GM19324 (cell line): ENCODE data around the gene CLIC4.
"Not testable (repeated sequence)": the region's sequence is repeated elsewhere in the genome, so short reads cannot be mapped to it uniquely, and the experiment has no call there.

Experiments
- ATAC-seq: cut with Tn5 transposase; IDR thresholded peaks from one replicate; pipeline ENCODE4 v1.9.1; 2021; ENCODE audit warnings: mild to moderate bottlenecking, moderate library complexity; ENCODE audit not compliant: unreplicated experiment, low FRiP score

Gene CLIC4

DNA sequence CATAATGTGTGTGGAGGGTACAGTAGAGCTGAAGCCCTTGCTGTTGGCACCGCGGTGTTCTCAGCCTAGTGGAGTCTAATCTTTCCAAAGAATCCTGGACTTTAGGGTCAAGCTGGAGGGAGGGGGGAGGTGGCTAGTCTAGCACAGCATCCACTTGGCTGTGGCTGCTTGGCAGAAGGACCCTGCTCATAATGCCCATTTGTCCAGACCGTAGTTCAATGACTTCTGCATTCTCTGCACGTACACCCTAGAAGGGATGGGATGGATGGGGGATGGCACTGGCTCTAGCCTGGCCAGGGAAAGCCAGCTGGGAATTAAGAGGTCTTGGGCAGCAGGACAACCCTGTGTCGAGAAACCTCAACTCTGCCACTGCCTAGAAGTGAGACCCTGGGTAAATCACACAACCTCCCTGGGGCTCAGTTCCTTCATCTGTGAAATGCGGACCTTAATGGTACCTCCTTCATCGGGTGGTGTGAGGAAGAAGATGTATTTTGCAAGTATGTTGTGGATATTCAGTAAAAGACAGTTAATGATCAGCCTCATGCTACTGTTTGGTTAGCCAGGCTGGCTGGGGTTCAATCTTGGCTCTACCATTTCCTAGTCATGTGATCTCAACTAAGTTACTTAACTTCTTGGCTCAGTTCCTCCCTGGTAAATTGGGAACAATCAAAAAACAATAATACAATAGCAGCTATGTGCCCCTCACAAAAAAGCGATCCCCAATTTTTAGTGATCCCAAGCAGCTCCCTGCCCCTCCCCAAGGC, 27.2 kb upstream of the CLIC4 start:
- ATAC-seq = no peak

DNA sequence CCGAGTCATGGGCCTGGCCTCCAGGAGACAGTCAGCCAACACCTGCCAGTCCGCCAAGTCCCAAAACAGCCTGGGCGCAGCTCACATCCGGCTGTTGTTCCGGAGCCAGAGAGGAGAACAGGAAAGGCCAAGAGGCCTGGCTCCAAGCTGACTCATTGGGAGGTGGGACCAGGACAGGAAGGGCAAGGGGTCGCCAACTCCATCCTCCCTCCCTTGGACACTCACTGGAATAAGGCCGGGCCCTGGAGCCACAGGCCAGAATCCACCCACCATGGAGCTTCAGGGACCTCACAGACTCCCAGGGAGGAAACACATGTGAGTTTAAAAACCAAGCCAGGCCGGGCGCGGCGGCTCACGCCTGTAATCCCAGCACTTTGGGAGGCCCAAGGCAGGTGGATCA, 25.1 kb upstream of the CLIC4 start:
- no peak for ATAC-seq

DNA sequence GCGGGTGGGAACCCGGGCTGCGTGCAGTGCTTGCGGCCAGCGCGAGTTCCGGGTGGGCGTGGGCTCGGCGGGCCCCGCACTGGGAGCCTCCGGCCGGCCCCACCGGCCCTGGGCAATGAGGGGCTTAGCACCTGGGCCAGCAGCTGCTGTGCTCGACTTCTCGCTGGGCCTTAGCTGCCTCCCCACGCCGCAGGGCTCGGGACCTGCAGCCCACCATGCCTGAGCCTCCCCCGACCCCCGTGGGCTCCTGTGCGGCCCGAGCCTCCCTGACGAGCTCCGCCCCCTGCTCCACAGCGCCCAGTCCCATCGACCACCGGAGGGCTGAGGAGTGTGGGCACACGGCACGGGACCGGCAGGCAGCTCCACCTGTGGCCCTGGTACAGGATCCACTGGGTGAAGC, 23.7 kb upstream of the CLIC4 start:
- no peak for ATAC-seq

DNA sequence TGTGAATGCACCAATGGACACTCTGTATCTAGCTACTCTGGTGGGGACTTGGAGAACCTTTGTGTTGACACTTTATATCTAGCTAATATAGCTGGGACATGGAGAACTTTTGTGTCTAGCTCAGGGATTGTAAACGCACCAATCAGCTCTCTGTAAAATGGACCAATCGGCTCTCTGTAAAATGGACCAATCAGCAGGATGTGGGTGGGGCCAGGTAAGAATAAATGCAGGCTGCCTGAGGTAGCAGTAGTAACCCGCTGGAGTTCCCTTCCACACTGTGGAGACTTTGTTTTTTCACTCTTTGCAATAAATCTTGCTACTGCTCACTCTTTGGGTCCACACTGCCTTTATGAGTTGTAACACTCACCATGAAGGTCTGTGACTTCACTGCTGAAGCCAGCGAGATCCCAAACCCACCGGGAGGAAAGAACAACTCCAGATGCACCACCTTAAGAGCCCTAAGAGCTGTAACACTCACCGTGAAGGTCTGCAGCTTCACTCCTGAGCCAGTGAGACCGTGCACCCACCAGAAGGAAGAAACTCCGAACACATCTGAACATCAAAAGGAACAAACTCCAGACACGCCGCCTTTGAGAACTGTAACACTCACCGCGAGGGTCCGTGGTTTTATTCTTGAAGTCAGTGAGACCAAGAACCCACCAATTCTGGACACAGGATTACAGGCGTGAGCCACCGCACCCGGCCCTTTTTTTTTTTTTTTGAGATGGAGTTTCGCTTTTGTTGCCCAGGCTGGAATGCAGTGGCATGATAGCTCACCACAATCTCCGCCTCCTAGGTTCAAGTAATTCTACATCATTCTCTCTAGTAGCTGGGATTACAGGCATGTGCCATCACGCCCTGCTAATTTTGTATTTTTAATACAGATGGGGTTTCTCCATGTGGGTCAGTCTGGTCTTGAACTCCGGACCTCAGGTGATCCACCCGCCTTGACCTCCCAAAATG, 22.9 kb upstream of the CLIC4 start:
- ATAC-seq = not testable (repeated sequence)

DNA sequence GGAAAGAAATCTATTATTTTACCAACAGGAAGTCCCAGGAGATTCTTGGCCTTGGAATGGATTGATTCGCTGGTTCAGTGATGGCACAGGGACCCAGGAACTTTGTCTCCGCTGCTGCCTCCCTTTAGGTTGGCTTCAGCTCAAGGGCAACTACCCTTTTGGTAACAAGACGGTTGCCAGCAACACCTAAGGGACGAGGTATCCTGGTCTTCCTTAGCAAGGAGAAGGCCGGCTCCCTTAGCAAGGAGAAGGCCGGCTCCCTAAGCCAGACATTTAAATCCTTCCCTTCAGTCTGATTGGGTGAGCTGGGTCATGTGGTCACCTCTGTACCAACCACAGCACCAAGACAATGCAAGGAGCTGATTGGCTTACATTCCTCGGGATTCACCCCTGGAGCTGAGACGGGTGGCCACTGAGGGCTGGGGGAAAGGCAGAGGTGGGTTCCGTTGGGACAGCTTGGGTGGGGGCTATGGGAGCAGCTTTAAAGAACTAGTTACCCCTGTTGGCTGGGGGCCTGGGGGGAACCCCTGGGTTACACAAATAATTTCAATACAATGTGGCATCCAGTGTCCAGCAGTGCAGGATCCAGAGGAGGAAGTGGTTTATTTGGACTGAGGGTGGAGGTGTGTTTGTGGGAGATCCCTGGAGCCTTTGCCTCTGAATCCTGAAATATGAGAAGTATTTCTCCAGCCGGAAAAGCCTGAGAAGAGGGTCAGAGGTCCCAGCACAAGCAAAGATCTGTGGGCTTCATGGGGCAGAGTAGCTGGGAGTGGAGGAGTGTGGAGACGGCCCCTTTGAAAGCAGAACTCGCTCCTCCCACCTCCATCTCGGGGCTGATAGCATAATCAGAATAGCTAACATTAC, 20.7 kb upstream of the CLIC4 start:
- no peak for ATAC-seq

DNA sequence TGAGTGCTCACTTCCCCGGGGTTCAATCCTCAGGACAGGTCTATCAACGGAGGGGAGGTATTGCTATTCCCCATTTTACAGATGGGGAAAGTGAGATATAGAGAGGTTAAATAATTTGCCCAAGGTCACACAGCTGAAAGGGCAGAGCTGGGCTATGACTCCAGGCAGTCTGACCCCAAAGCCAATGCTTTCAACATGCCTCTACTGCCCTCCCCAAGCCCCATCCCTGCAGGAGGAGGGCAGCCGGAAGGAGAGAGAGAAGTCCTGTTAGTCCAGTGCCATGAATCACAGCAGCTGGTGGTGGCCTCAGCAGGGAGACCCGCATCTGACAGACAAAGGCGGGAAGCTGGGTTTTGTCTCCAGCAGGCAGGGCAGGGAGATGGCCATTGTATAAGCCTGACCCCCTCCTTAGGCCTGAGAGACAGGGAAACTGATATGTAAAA, 20.0 kb upstream of the CLIC4 start:
- ATAC-seq = no peak

DNA sequence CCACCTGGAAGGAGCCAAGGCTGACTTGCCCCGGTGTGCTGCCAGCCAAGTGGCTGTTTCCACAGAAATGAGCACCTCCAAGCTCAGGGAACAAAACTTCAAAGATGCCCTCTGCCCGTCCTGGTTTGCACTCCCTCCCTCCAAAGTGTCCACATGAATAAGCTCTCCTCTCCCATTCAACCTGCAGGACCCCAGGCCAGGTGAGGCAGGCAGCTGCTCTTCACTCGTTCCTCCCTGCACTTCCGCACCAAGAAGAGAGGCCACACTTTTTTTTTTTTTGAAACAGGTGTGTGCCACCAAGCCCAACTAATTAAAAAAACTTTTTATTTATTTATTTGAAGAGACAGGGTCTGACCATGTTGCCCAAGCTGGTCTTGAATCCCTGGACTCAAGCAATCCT, 18.5 kb upstream of the CLIC4 start:
- no peak for ATAC-seq

DNA sequence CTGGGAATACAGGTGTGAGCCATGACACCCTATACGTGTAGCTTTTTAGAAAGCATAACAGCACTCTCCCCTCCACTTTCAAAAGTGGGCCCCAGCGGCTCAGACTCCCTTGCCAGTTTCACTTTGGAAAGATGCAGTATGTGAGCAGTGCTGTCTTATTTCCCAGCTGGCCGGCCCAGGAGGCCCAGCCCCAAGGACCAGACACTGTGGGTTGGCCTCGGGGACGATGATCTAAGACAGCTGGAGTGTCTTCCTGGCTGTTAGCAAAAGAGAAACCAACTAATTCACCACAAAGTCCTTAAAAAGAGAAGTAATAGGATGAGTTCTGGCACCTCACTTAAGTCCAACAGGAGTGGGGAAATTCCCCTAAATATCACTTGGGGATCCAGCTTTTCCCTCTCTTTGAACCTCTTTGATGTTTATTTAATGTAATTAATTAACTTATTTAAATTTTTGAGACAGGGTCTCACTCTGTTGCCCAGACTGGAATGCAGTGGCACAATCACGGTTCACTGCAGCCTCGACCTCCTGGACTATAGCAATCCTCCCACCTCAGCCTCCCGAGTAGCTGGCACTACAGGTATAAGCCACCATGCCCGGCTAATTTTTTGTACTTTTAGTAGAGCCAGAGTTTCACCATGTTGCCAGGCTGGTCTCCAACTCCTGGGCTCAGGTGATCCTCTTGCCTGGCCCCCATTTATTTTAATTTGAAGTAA, 17.6 kb upstream of the CLIC4 start:
- no peak for ATAC-seq

DNA sequence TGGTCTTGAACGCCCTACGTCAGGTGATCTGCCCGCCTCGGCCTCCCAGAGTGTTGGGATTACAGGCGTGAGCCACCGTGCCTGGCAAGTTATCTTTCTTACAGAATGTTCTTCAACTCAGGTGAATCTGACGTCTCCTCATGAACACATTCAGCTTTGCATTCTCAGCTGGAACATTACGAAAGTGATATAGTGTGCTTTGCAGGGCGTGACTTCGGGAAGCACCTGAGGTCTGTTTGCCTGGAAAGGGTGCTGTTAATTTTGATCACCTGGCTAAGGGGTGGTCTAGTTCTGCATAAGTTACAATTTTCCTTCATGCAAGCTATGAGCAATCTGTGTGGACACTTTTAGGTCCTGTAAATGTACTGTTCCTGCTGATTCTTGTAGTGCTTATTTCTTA, 16.3 kb upstream of the CLIC4 start:
- ATAC-seq = no peak

DNA sequence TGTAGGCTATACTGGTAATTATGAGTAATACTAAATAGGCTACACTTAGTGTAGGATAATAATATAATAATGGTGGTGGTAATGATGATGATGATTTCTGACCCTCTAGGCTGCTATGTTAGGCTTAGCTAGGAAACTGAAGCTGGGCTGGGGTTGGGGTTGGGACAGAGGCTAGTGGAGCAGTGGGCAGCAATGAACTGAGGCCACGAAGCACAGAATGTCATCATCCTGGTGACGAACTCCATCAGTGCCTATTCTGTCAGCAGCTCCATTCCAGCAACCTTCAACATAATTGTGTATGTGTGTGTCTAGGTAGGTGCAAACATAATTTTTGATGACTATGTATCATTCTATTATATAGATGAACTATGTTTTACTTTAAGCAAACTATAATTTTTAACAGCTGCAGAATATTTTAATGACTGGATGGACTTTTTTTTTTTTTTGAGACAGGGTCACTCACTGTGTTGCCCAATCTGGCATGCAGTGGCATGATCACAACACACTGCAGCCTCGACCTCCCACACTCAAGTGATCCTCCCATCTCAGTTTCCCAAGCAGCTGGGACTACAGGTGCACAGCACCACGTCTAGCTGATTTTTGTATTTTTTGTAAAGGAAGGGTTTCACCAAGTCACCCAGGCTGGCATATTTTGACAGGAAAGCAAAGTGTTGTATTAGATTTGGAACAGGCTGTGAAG, 12.9 kb upstream of the CLIC4 start:
- no peak for ATAC-seq

DNA sequence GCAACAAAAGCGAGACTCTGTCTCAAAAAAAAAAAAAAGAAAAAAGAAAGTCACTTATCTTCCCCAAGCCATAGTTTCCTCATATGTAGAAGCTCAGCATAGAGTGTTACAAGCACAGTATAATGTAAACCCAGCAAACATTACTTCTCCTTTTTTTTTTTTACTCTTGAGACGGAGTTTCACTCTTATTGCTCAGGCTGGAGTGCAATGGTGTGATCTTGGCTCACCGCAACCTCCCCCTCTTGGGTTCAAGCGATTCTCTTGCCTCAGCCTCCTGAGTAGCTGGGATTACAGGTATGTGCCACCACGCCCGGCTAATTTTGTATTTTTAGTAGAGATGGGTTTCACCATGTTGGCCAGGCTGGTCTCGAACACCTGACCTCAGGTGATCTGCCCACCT, 11.9 kb upstream of the CLIC4 start:
- not testable (repeated sequence) for ATAC-seq

DNA sequence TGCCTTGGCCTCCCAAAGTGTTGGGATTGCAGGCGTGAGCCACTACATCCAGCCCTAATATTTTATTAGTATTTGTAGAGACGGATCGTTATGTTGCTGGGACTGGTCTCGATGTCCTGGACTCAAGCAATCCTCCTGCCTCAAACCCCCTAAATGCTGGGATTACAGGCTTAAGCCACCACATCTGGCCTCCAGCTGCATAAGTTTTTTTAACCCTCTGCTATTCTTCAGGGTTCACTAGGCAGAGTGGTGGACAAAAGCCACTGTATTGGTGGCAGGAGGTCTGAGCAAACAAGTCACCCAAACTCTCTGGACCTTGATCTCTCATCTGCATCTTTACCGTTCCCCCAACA, 10.1 kb upstream of the CLIC4 start:
- ATAC-seq = no peak

DNA sequence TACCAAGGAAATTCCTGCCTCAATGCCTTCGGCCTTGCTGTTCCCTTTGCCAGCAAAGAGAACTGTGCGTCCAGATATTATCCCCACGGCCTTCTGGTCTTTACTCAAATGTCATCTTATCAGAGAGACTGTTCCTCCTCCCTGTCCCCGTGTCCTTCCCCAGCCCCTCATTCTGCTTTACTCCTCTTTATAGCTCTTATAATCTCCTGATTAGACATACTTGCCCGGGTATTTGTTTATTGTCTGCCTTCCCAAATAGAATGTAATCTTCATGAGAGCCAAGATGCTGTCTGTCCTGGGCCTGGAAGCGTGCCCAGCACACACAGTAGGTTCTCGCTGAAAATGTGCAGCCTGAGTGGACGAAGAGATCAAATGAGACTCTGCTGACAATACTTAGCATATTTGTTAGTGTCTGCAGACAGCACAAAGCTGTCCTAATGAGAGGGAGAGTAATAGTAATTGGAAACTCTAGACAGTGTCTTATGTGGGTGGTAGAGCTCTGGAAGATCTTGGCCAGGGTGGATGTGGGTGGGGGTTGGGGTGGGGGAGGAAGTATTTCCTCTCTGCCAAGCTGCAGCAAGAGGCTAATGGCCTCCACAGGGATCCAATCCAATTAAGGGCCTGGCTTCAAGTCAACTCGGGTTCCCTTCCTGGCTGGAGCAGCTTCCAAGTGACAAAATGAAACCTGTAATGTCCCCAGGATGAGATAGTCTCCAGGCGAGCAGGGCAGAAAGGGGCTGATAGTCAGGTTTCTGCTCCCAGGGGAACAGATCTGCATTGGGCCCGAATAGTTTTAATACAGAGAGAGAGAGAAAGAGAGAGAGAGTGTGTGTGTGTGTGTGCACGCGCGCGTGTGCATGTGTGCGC, 9.5 kb upstream of the CLIC4 start:
- ATAC-seq = no peak

DNA sequence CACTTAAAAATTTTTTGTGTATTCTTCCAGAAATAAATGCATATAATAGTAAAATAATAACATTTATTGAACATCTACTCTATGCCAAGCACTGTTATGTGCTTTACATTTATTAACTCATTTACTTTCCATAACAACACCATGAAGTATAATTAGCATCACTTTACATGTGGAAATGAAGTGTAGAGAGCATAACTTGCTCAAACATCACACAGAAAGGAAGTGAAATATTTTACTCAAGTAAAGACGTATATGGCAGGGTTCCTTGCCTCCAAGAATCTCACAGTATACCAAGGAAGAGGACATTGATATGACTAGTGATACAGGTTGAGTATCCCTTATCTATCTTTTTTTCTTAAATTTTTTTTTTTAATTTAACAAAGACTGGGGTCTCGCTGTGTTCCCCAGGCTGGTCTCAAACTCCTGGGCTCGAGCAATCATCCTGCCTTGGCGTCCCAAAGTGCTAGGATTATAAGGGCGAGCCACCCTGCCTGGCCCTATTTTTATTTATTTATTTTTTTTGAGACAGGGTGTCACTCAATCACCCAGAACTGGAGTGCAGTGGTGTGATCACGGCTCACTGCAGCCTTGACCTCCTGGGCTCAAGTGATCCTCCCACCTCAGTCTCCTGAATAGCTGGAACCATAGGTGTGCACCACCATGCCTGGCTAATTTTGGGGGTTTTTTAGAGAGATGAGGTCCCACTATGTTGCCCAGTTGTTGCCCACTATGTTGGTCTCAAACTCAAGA, 7.7 kb upstream of the CLIC4 start:
- ATAC-seq = no peak

DNA sequence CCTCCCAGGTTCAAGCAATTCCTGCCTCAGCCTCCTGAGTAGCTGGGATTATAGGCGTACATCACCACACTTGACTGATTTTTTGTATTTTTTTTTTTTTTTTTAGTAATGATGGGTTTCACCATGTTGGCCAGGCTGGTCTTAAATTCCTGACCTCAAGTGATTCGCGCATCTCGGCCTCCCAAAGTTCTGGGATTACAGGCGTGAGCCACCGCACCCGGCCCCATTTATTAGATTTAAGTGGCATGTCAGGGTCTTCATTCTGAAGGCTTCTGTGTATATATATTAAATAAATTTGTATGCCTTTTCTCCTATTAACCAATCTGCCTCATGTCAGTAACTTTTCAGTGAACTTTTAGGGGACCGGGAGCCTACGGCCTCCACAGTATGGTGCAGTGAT, 6.0 kb upstream of the CLIC4 start:
- no peak for ATAC-seq

DNA sequence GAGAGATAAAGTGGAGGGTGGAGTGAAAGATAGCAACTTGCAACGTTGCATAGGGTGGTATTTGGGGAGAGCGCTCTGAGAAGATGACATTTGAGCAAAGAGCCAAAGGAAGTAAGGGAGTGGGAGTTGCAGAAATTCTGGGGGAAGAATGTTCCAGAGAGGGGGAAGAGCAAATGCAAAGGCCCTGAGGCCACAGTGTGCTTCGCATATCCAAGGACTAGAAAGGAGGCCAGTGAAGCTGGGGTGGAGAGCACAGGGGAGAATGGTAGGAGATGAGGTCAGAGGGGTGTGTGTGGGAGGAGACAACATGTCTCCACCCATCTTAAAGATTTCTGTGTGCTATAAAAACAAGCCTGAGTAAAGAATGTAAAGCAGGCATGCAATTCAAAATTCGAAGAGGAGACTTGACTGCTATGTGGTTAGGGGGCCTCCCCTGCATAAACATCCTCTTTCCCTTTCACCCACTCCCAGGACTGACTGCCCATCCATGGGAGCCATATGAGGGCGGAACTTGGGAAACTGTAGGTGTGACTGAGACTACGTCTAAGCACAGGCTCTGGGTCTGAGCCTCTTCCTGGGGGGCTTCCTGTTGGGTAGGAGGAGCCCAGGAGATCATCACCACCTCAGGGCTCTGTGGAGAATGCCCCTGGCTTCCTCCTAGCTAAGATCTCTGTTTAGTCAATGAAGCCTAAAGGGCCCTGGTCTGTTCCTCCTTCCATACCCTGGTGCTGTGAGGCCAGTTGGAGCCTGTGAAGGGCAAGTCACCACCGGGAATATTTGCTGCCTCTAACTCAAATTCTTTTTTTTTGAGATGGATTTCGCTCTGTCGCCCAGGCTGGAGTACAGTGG, 2.9 kb upstream of the CLIC4 start:
- ATAC-seq = no peak
